Ureter (tissue), 1 donor: ENCODE results near the gene AKAP9. TPM values are rescaled to one million over a fixed set of nuclear protein-coding genes. Genes with fewer than 3 reads are reported as not detected.
A peak's percentile ranks its signal among the peaks of the same experiment; 100 is the strongest.
"Not testable (repeated sequence)": the region's sequence is repeated elsewhere in the genome, so short reads cannot be mapped to it uniquely, and the experiment has no call there.

ENCODE experiments used
- DNase-seq: peaks from one replicate; pipeline ENCODE4 v3.0.0-alpha.2; 2020; ENCODE audit warnings: low spot score
- total RNA-seq: library from RNA; stranded (reverse); gene quantifications from one replicate; pipeline ENCODE4 v1.2.4, GENCODE V29; 2023
- donor health status: DM: yes; HTN: yes; CAD: no.

Gene AKAP9
- total RNA-seq, 1 donor from 2014 or later = 88.2 TPM

- DNase-seq = peak; percentile 96
Measured at GRCh38 chr7:92134271-92135051, 193.8 kb downstream of the AKAP9 start, which contains the start of gene CYP51A1. Gene CYP51A1, minus strand, starts transcription at chr7:92134477. Its CDS starts 113 bp downstream, at chr7:92134364.

- DNase-seq = peak; percentile 50
Measured at GRCh38 chr7:92135052-92135889, 194.6 kb downstream of the AKAP9 start.

GRCh38 chr7:92137557-92137956 is 196.9 kb downstream of the AKAP9 start:
- no peak for DNase-seq

- DNase-seq = no peak
Measured at GRCh38 chr7:92141161-92141560, 200.5 kb downstream of the AKAP9 start.

- DNase-seq = not testable (repeated sequence)
Measured at GRCh38 chr7:92142791-92143190, 202.1 kb downstream of the AKAP9 start.

- not testable (repeated sequence) for DNase-seq
Measured at GRCh38 chr7:92143192-92143880, 202.7 kb downstream of the AKAP9 start.

GRCh38 chr7:92149736-92150239 is 209.1 kb downstream of the AKAP9 start:
- no peak for DNase-seq

GRCh38 chr7:92150450-92151017 is 209.9 kb downstream of the AKAP9 start:
- DNase-seq = no peak

GRCh38 chr7:92155108-92155739 is 214.6 kb downstream of the AKAP9 start:
- DNase-seq = no peak

- no peak for DNase-seq
Measured at GRCh38 chr7:92156990-92157389, 216.3 kb downstream of the AKAP9 start.

GRCh38 chr7:92158660-92159575 is 218.3 kb downstream of the AKAP9 start:
- DNase-seq = no peak

Other genes with a start within 250 kb of the AKAP9 start
- gene MTERF1, start 60.2 kb upstream of the AKAP9 start, total RNA-seq = 20.4 TPM
- gene CYP51A1, start 193.6 kb downstream of the AKAP9 start, total RNA-seq = 96.3 TPM
- gene LRRD1, start 238.3 kb downstream of the AKAP9 start, total RNA-seq = not detected